Peyer's patch (tissue), 4 donors: ENCODE data around the gene GADL1.

ENCODE experiments used
- CTCF ChIP-seq, 6 experiments: fragments of 450-650 bp in 4 of 6; fragments of 200-600 bp in 2 of 6; sonication (generic) in 1 of 6; IDR thresholded peaks; one replicate each; pipeline ENCODE4 v1.5.1; 2017 to 2019; ENCODE audit warnings: antibody characterized with exemption in 6 of 6, mild to moderate bottlenecking in 3 of 6, moderate library complexity in 1 of 6
- POLR2A ChIP-seq, 2 donors: fragments of 450-650 bp; IDR thresholded peaks; one replicate each; pipeline ENCODE4 v1.5.1; 2017; ENCODE audit warnings: antibody characterized with exemption in 2 of 2, mild to moderate bottlenecking in 2 of 2, moderate library complexity in 2 of 2

DNA sequence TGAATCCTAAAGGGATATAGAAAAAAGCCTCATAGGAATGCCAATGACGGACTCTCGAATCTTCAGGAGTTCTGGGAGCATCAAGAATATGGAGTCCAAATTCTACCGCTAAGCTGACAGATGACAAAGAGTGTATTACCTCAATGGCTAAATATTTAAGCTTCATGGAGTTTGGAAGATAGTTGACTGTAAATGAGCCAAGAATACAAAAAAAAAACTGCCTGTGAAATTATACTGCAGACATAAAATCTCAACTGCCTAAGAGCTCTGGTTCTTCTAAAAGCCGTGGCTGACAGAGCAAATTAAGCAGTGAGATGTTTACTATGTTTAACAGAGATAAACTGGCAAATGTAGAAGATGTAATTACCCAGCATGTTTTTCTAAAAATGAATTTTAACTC is 140.0 kb downstream of the GADL1 start:
- TF ChIP-seq POLR2A (IDR thresholded peaks at IDR 0.05) (no peak), CTCF (IDR thresholded peaks at IDR 0.05) (no peak)
